ENCODE measurements around the gene TBX1.

DNA sequence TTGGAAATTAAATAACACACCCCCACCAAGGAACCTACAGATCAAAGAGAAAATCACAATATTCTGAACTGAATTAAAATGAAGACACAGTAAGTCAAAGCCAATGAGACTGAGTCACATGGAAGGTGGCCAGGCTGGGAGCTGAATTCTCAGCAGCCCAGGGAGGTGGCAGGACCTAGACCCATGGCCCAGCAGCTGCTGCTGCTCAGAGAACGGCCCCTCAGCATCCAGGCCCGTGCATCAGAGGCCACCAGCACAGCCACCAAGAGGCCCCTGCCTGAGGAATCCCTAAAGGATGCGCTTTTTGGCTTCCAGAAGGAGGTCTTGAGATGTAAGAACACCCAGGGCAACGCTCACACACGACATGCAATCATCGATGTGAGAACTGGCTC is 35.0 kb downstream of the TBX1 start:
- TF ChIP-seq, protein P1, sequence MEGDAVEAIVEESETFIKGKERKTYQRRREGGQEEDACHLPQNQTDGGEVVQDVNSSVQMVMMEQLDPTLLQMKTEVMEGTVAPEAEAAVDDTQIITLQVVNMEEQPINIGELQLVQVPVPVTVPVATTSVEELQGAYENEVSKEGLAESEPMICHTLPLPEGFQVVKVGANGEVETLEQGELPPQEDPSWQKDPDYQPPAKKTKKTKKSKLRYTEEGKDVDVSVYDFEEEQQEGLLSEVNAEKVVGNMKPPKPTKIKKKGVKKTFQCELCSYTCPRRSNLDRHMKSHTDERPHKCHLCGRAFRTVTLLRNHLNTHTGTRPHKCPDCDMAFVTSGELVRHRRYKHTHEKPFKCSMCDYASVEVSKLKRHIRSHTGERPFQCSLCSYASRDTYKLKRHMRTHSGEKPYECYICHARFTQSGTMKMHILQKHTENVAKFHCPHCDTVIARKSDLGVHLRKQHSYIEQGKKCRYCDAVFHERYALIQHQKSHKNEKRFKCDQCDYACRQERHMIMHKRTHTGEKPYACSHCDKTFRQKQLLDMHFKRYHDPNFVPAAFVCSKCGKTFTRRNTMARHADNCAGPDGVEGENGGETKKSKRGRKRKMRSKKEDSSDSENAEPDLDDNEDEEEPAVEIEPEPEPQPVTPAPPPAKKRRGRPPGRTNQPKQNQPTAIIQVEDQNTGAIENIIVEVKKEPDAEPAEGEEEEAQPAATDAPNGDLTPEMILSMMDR (IDR thresholded peaks at IDR 0.05): no peak
- no peak for TF ChIP-seq POLR2A (IDR thresholded peaks at IDR 0.05)

Data from prostate gland (tissue), 2 donors.